Activated T-cell treated with anti-CD3 and anti-CD28 coated beads, Interleukin-2, amount 50 U/mL, for 72 hours (primary cell): ENCODE data around the gene HLA-DOB. TPM values are rescaled to one million over a fixed set of nuclear protein-coding genes. Genes with fewer than 3 reads are reported as not detected.

Experiments used
- ATAC-seq, 2 donors: fragments of 150-1000 bp; cut with Tn5 transposase; replicated peaks in 1 of 2; 2 replicates each; pipeline ENCODE4 v1.10.0; 2021; ENCODE audit warnings: moderate library complexity in 2 of 2, mild to moderate bottlenecking in 1 of 2
- DNase-seq, 2 donors: peaks; one replicate each; pipeline ENCODE4 v3.0.0; 2021 to 2022; ENCODE audit warnings: mixed read lengths in 1 of 2
- H3K27ac Mint-ChIP-seq: one replicate; pipeline ENCODE4 v1.8.0; 2022; ENCODE audit warnings: mild to moderate bottlenecking, moderate library complexity, mixed read lengths
- H3K27me3 Mint-ChIP-seq: one replicate; pipeline ENCODE4 v1.8.0; 2022; ENCODE audit warnings: low read depth, mixed read lengths
- H3K36me3 Mint-ChIP-seq, 2 donors: one replicate each; pipeline ENCODE4 v1.8.0; 2022; ENCODE audit warnings: mixed read lengths in 2 of 2, mild to moderate bottlenecking in 1 of 2; ENCODE audit not compliant: insufficient read depth in 2 of 2
- H3K4me1 Mint-ChIP-seq: one replicate; pipeline ENCODE4 v1.8.0; 2022; ENCODE audit warnings: low read depth, mixed read lengths
- H3K4me3 Mint-ChIP-seq, 2 donors: one replicate each; pipeline ENCODE4 v1.8.0; 2022; ENCODE audit warnings: mild to moderate bottlenecking in 2 of 2, mixed read lengths in 2 of 2, moderate library complexity in 2 of 2
- H3K9me3 Mint-ChIP-seq, 2 donors: one replicate each; pipeline ENCODE4 v1.8.0; 2022; ENCODE audit warnings: mixed read lengths in 2 of 2
- total RNA-seq, 2 donors: library from RNA; stranded (reverse); gene quantifications; one replicate each; pipeline ENCODE4 v1.2.3, GENCODE V29; 2022

HLA-DOB gene
- total RNA-seq, 2 donors from 2014 or later = 8.0 to 8.1 TPM

- H3K36me3 Mint-ChIP-seq = peaks cover 45 to 59% of the 10 kb centered on the region in 2 donors
- peak overlapping the region; percentile 98 to 99 for H3K4me3 Mint-ChIP-seq
- no peaks in the 10 kb centered on the region for H3K27me3 Mint-ChIP-seq
- peak; percentile 7 to 20 for ATAC-seq
- H3K9me3 Mint-ChIP-seq = no peaks in the 10 kb centered on the region
- H3K27ac Mint-ChIP-seq = peak overlapping the region; percentile 100
- DNase-seq = peak; percentile 61 to 72
- H3K4me1 Mint-ChIP-seq = peaks cover 76% of the 10 kb centered on the region
Measured at GRCh38 chr6:32840604-32841246, 23.9 kb upstream of the HLA-DOB start.

- peak overlapping the region; percentile 71 for H3K27ac Mint-ChIP-seq
- peaks cover 78% of the 10 kb centered on the region for H3K4me1 Mint-ChIP-seq
- no peaks in the 10 kb centered on the region for H3K27me3 Mint-ChIP-seq
- DNase-seq (no peak), ATAC-seq (no peak)
- H3K9me3 Mint-ChIP-seq = no peaks in the 10 kb centered on the region
- H3K36me3 Mint-ChIP-seq = peaks cover 45 to 61% of the 10 kb centered on the region in 2 donors
- peak overlapping the region; percentile 33 to 85 for H3K4me3 Mint-ChIP-seq
Measured at GRCh38 chr6:32839356-32839755, 22.6 kb upstream of the HLA-DOB start.

GRCh38 chr6:32838114-32838958 is 21.5 kb upstream of the HLA-DOB start, which contains the start of gene TAP2:
Gene TAP2 (minus strand): TSS chr6:32838739. CDS start chr6:32838233, 506 bp downstream.
- DNase-seq (peak; percentile 98 to 99), ATAC-seq (peak; percentile 78 to 81)
- Mint-ChIP-seq H3K27me3 (no peaks in the 10 kb centered on the region), H3K36me3 (peaks cover 44 to 63% of the 10 kb centered on the region in 2 donors), H3K27ac (peak within 1 kb of the TSS; percentile 98), H3K9me3 (no peaks in the 10 kb centered on the region), H3K4me3 (peak within 1 kb of the TSS; percentile 85 to 99), H3K4me1 (peaks cover 88% of the 10 kb centered on the region)

- ATAC-seq = no peak
- Mint-ChIP-seq H3K27me3 (no peaks in the 10 kb centered on the region), H3K27ac (peak overlapping the region; percentile 98)
Measured at GRCh38 chr6:32837651-32838113, 20.9 kb upstream of the HLA-DOB start.

GRCh38 chr6:32836873-32837272 is 20.1 kb upstream of the HLA-DOB start:
- peaks cover 38 to 63% of the 10 kb centered on the region in 2 donors for H3K36me3 Mint-ChIP-seq
- H3K27me3 Mint-ChIP-seq = no peaks in the 10 kb centered on the region
- H3K9me3 Mint-ChIP-seq = no peaks in the 10 kb centered on the region
- H3K27ac Mint-ChIP-seq = peak overlapping the region; percentile 98
- ATAC-seq = no peak
- H3K4me1 Mint-ChIP-seq = peaks cover 90% of the 10 kb centered on the region
- peak overlapping the region; percentile 85 to 99 for H3K4me3 Mint-ChIP-seq
- no peak for DNase-seq

More at GRCh38 chr6:32837651-32838113, 20.9 kb upstream of the HLA-DOB start:
- no peak for DNase-seq
- H3K9me3 Mint-ChIP-seq = no peaks in the 10 kb centered on the region
- H3K36me3 Mint-ChIP-seq = peaks cover 43 to 64% of the 10 kb centered on the region in 2 donors
- H3K4me3 Mint-ChIP-seq = peak overlapping the region; percentile 85 to 99
- H3K4me1 Mint-ChIP-seq = peaks cover 90% of the 10 kb centered on the region

GRCh38 chr6:32835167-32835893 is 18.5 kb upstream of the HLA-DOB start:
- Mint-ChIP-seq H3K27ac (peak overlapping the region; percentile 72), H3K36me3 (peaks cover 37 to 56% of the 10 kb centered on the region in 2 donors), H3K27me3 (no peaks in the 10 kb centered on the region), H3K4me3 (peak overlapping the region; percentile 85 to 99), H3K9me3 (no peaks in the 10 kb centered on the region), H3K4me1 (peaks cover 82% of the 10 kb centered on the region)
- DNase-seq (no peak), ATAC-seq (no peak)

- Mint-ChIP-seq H3K4me3 (peak overlapping the region; percentile 5 to 99), H3K27me3 (no peaks in the 10 kb centered on the region), H3K9me3 (no peaks in the 10 kb centered on the region), H3K4me1 (peaks cover 79% of the 10 kb centered on the region), H3K27ac (peak overlapping the region; percentile 72), H3K36me3 (peaks cover 39 to 61% of the 10 kb centered on the region in 2 donors)
- DNase-seq (no peak), ATAC-seq (no peak)
Measured at GRCh38 chr6:32833664-32834063, 16.9 kb upstream of the HLA-DOB start.

- H3K9me3 Mint-ChIP-seq = no peaks in the 10 kb centered on the region
- peak overlapping the region; percentile 47 for H3K27ac Mint-ChIP-seq
- no peak overlapping the region for H3K4me3 Mint-ChIP-seq
- H3K4me1 Mint-ChIP-seq = peaks cover 83% of the 10 kb centered on the region
- no peak for DNase-seq
- peaks cover 40 to 68% of the 10 kb centered on the region in 2 donors for H3K36me3 Mint-ChIP-seq
- no peaks in the 10 kb centered on the region for H3K27me3 Mint-ChIP-seq
- no peak for ATAC-seq
Measured at GRCh38 chr6:32832535-32832934, 15.7 kb upstream of the HLA-DOB start.

DNA sequence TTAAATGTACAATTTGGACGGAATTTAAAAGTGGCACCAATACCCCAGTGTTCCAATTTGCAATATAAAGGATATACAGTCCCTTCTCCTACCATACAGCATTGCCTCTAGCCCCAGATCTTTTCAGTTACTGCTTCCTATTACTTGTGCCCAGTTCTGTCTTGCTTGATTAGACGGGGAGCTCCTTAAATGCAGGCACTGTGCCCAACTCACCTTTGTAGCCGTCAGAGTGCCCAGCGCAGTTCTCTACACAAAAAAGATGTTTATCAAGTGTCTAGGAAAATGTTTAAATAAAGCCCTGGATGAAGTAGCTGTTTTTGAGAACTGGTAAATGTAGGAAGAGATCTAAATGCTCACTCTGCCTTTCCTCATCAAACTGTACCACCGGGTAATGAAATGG is 14.1 kb upstream of the HLA-DOB start:
- no peaks in the 10 kb centered on the region for H3K27me3 Mint-ChIP-seq
- peaks cover 74% of the 10 kb centered on the region for H3K4me1 Mint-ChIP-seq
- peaks cover 33 to 58% of the 10 kb centered on the region in 2 donors for H3K36me3 Mint-ChIP-seq
- no peaks in the 10 kb centered on the region for H3K9me3 Mint-ChIP-seq
- no peak for ATAC-seq
- no peak overlapping the region for H3K4me3 Mint-ChIP-seq
- DNase-seq = no peak
- peak overlapping the region; percentile 88 for H3K27ac Mint-ChIP-seq

- Mint-ChIP-seq H3K27me3 (no peaks in the 10 kb centered on the region), H3K4me1 (peaks cover 65% of the 10 kb centered on the region), H3K9me3 (no peaks in the 10 kb centered on the region), H3K4me3 (no peak overlapping the region), H3K27ac (peak overlapping the region; percentile 45), H3K36me3 (peaks cover 26 to 49% of the 10 kb centered on the region in 2 donors)
- DNase-seq (no peak), ATAC-seq (no peak)
Measured at GRCh38 chr6:32830017-32830416, 13.2 kb upstream of the HLA-DOB start.

GRCh38 chr6:32829495-32829894 is 12.7 kb upstream of the HLA-DOB start:
- no peaks in the 10 kb centered on the region for H3K27me3 Mint-ChIP-seq
- peak overlapping the region; percentile 61 for H3K27ac Mint-ChIP-seq
- peaks cover 60% of the 10 kb centered on the region for H3K4me1 Mint-ChIP-seq

GRCh38 chr6:32827025-32827424 is 10.2 kb upstream of the HLA-DOB start:
- DNase-seq = no peak
- no peaks in the 10 kb centered on the region for H3K9me3 Mint-ChIP-seq
- H3K27ac Mint-ChIP-seq = peak overlapping the region; percentile 48
- ATAC-seq = no peak
- H3K4me3 Mint-ChIP-seq = no peak overlapping the region
- H3K4me1 Mint-ChIP-seq = peaks cover 35% of the 10 kb centered on the region
- H3K27me3 Mint-ChIP-seq = no peaks in the 10 kb centered on the region
- H3K36me3 Mint-ChIP-seq = peaks cover 14 to 28% of the 10 kb centered on the region in 2 donors

More at GRCh38 chr6:32829495-32829894, 12.7 kb upstream of the HLA-DOB start:
- peaks cover 24 to 44% of the 10 kb centered on the region in 2 donors for H3K36me3 Mint-ChIP-seq
- H3K4me3 Mint-ChIP-seq = no peak overlapping the region
- no peak for DNase-seq
- peak in 1 of 2 donors; percentile 17 for ATAC-seq
- no peaks in the 10 kb centered on the region for H3K9me3 Mint-ChIP-seq
